GM13977 (cell line): ENCODE measurements around the gene ATP4A.

Experiments
- DNase-seq: peaks from one replicate; pipeline ENCODE4 v3.0.0; 2012; ENCODE audit warnings: low spot score
- CTCF ChIP-seq: IDR thresholded peaks from 2 replicates; pipeline ENCODE4 v1.5.1; 2012; ENCODE audit warnings: mild to moderate bottlenecking, control low read depth; ENCODE audit not compliant: insufficient read depth; ENCODE audit errors: extremely low read depth, missing control alignments
- in situ Hi-C: fragments of 300-500 bp; cut with MboI; formaldehyde crosslinking; loops from one replicate; pipeline ENCODE4 v1.12.0; 2022; ENCODE audit warnings: low sequenced_read_pairs, low pct_unique_long_range_greater_than_20kb, mixed read lengths, inconsistent platforms; ENCODE audit not compliant: unreplicated experiment

Gene ATP4A

GRCh38 chr19:35501684-35502083 is 61.8 kb downstream of the ATP4A start:
- DNase-seq, result no peak
- in situ Hi-C loops, result no loop called here
- no peak for TF ChIP-seq CTCF

GRCh38 chr19:35500611-35501010 is 62.8 kb downstream of the ATP4A start:
- no peak for TF ChIP-seq CTCF
- in situ Hi-C loops, result no loop called here

More at GRCh38 chr19:35500611-35501010, 62.8 kb downstream of the ATP4A start:
- no peak for DNase-seq
